Activated B cell treated with CpG ODN at 0.5 μM for 24 hours (primary cell): ENCODE data around the gene SLC10A4. TPM values are rescaled to one million over a fixed set of nuclear protein-coding genes. Genes with fewer than 3 reads are reported as not detected.
"Not testable (repeated sequence)": the region's sequence is repeated elsewhere in the genome, so short reads cannot be mapped to it uniquely, and the experiment has no call there.

Experiments used
- ATAC-seq: fragments of 200-7000 bp; cut with Tn5 transposase; one replicate; pipeline ENCODE4 v1.10.0; 2021; ENCODE audit warnings: low read depth, mild to moderate bottlenecking, moderate library complexity
- CTCF ChIA-PET: fragments of 350-600 bp; sonication (Branson Sonifier 250); formaldehyde crosslinking; loops from one replicate; lab custom pipeline; 2021; ENCODE audit warnings: antibody characterized with exemption; lab: Charles Lee
- POLR2A ChIA-PET: fragments of 350-600 bp; sonication (Branson Sonifier 250); formaldehyde crosslinking; loops from one replicate; lab custom pipeline; 2021; ENCODE audit warnings: antibody characterized with exemption; lab: Charles Lee
- DNase-seq: peaks from one replicate; pipeline ENCODE4 v3.0.0; 2022
- H3K27ac Mint-ChIP-seq: one replicate; pipeline ENCODE4 v1.8.0; 2020; ENCODE audit warnings: mixed read lengths
- H3K27me3 Mint-ChIP-seq: one replicate; pipeline ENCODE4 v1.8.0; 2021; ENCODE audit warnings: mixed read lengths
- H3K36me3 Mint-ChIP-seq: one replicate; pipeline ENCODE4 v1.8.0; 2021; ENCODE audit warnings: low read depth, mixed read lengths
- H3K4me1 Mint-ChIP-seq: one replicate; pipeline ENCODE4 v1.8.0; 2021; ENCODE audit warnings: mixed read lengths
- H3K4me3 Mint-ChIP-seq: one replicate; pipeline ENCODE4 v1.8.0; 2020; ENCODE audit warnings: mild to moderate bottlenecking, mixed read lengths
- H3K9me3 Mint-ChIP-seq: one replicate; pipeline ENCODE4 v1.8.0; 2020; ENCODE audit warnings: mixed read lengths
- CTCF ChIP-seq: fragments of 200-600 bp; IDR thresholded peaks from one replicate; pipeline ENCODE4 v1.8.0; 2022; ENCODE audit warnings: antibody characterized with exemption, mild to moderate bottlenecking
- intact Hi-C: fragments of 100-400 bp; cut with micrococcal nuclease; formaldehyde crosslinking; loops from one replicate; pipeline ENCODE4 v1.15.1; 2024
- total RNA-seq: library from RNA; stranded (reverse); gene quantifications from 2 replicates; pipeline ENCODE4 v1.2.3, GENCODE V29; 2022

The SLC10A4 gene
- total RNA-seq, 1 donor from 2014 or later, result not detected

- CTCF ChIA-PET, result interaction anchor here (0.6 to 1.3 kb wide), 2 partner anchors 36 to 516 kb away, joined by 3 to 4 read pairs; no protein-coding TSS in a partner anchor
- no peaks in the 10 kb centered on the region for H3K36me3 Mint-ChIP-seq
- H3K27ac Mint-ChIP-seq, result no peak overlapping the region
- H3K4me3 Mint-ChIP-seq, result no peak overlapping the region
- TF ChIP-seq CTCF, result no peak
- ATAC-seq (no peak), DNase-seq (no peak)
- no peaks in the 10 kb centered on the region for H3K9me3 Mint-ChIP-seq
- peaks cover 2% of the 10 kb centered on the region for H3K27me3 Mint-ChIP-seq
- H3K4me1 Mint-ChIP-seq, result no peaks in the 10 kb centered on the region
- intact Hi-C loops, result no loop called here
- POLR2A ChIA-PET, result no interaction called here
These were observed 36.5 kb upstream of the SLC10A4 start for GRCh38 chr4:48446642-48447041.

- Mint-ChIP-seq H3K27ac (no peak overlapping the region), H3K9me3 (no peaks in the 10 kb centered on the region), H3K27me3 (peaks cover 2% of the 10 kb centered on the region), H3K4me1 (no peaks in the 10 kb centered on the region), H3K4me3 (no peak overlapping the region), H3K36me3 (no peaks in the 10 kb centered on the region)
- ChIA-PET CTCF (no interaction called here), POLR2A (no interaction called here)
- intact Hi-C loops, result no loop called here
- ATAC-seq, result no peak
- no peak for DNase-seq
- TF ChIP-seq CTCF, result no peak
These were observed 34.0 kb upstream of the SLC10A4 start for GRCh38 chr4:48449151-48449550.

- no peak for TF ChIP-seq CTCF
- Mint-ChIP-seq H3K4me3 (no peak overlapping the region), H3K27me3 (peaks cover 4% of the 10 kb centered on the region), H3K4me1 (no peaks in the 10 kb centered on the region), H3K36me3 (no peaks in the 10 kb centered on the region), H3K9me3 (no peaks in the 10 kb centered on the region), H3K27ac (no peak overlapping the region)
- CTCF ChIA-PET, result no interaction called here
- no peak for ATAC-seq
- intact Hi-C loops, result no loop called here
- POLR2A ChIA-PET, result no interaction called here
- DNase-seq, result no peak
These were observed 32.4 kb upstream of the SLC10A4 start for GRCh38 chr4:48450740-48451139.

GRCh38 chr4:48451656-48452055 is 31.5 kb upstream of the SLC10A4 start:
- POLR2A ChIA-PET, DNase-seq, H3K27me3 Mint-ChIP-seq, H3K4me3 Mint-ChIP-seq, H3K4me1 Mint-ChIP-seq, ATAC-seq, intact Hi-C loops, CTCF ChIA-PET, H3K27ac Mint-ChIP-seq, H3K36me3 Mint-ChIP-seq, H3K9me3 Mint-ChIP-seq: not testable (repeated sequence)

- ChIA-PET CTCF (no interaction called here), POLR2A (no interaction called here)
- intact Hi-C loops, result no loop called here
- H3K27me3 Mint-ChIP-seq, result peaks cover 11% of the 10 kb centered on the region
- no peak overlapping the region for H3K27ac Mint-ChIP-seq
- no peak for TF ChIP-seq CTCF
- ATAC-seq (no peak), DNase-seq (no peak)
- no peaks in the 10 kb centered on the region for H3K36me3 Mint-ChIP-seq
- H3K9me3 Mint-ChIP-seq, result peaks cover 10% of the 10 kb centered on the region
- no peak overlapping the region for H3K4me3 Mint-ChIP-seq
- no peaks in the 10 kb centered on the region for H3K4me1 Mint-ChIP-seq
These were observed 28.6 kb upstream of the SLC10A4 start for GRCh38 chr4:48454591-48454990.

GRCh38 chr4:48461000-48461399 is 22.1 kb upstream of the SLC10A4 start:
- peaks cover 19% of the 10 kb centered on the region for H3K9me3 Mint-ChIP-seq
- intact Hi-C loops, result no loop called here
- TF ChIP-seq CTCF, result no peak
- ATAC-seq (no peak), DNase-seq (no peak)
- H3K36me3 Mint-ChIP-seq, result no peaks in the 10 kb centered on the region
- no peaks in the 10 kb centered on the region for H3K4me1 Mint-ChIP-seq
- ChIA-PET CTCF (no interaction called here), POLR2A (no interaction called here)
- H3K27ac Mint-ChIP-seq, result no peak overlapping the region
- H3K4me3 Mint-ChIP-seq, result no peak overlapping the region
- H3K27me3 Mint-ChIP-seq, result peaks cover 10% of the 10 kb centered on the region
